Measurements from ENCODE around the gene KCNQ1OT1. TPM values are rescaled to one million over a fixed set of nuclear protein-coding genes. Genes with fewer than 3 reads are reported as not detected.

The KCNQ1OT1 gene
- total RNA-seq, 1 experiment from 2014 or later = 1.3 TPM

DNA sequence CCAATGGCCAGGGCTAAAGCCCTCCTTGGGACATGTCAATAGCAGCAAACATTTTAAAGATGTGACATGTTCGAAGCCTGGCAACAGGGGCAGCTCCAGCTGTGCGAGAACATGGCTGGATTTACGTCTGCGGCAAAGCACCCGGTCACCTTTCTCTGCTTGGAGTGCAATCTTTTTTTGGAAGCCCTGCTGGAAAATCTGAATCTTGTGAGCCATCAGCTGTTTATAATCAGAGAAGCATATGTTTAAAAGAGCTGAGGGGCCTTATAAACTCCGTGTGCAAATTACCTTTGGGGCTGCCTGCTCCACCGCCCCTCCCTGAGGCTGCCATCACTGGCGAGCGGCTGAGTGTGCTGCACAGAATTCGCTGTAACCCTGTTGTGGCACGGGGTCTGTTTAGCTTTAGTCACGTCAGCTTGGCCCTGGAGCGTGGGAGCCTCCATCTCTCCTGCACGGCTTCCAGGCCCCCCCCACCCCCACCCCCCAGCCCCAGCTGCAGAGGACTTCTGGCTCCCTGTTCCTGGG lies 9.0 kb upstream of the KCNQ1OT1 start:
- H3K27me3 Mint-ChIP-seq (ENCODE audit: insufficient read depth, unreplicated experiment) = peaks cover 23% of the 10 kb centered on the region

DNA sequence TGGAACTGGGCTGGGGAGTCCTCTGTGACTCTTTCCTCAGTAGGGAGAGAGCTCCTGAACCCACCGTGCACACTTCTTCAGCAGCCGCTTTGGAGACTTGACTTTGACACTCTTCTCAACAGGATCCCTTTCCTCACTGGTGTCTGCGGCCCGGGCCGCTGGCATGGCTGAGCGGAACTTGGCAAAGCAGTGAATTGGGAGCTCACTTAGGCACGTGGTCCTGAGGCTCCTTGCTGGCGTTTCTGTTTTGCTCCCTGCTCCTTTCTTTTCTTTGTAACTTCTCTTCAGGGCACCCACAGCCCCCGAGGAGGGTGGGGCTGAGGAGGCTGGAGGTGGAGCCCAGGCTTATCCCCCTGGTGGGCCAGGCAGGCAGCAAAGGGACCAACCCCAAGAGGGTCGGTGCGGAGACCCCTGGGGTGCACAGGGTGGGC lies 8.4 kb upstream of the KCNQ1OT1 start:
- BruUV-seq (replicated peaks) = no TSS peak
- TF ChIP-seq, protein P1, sequence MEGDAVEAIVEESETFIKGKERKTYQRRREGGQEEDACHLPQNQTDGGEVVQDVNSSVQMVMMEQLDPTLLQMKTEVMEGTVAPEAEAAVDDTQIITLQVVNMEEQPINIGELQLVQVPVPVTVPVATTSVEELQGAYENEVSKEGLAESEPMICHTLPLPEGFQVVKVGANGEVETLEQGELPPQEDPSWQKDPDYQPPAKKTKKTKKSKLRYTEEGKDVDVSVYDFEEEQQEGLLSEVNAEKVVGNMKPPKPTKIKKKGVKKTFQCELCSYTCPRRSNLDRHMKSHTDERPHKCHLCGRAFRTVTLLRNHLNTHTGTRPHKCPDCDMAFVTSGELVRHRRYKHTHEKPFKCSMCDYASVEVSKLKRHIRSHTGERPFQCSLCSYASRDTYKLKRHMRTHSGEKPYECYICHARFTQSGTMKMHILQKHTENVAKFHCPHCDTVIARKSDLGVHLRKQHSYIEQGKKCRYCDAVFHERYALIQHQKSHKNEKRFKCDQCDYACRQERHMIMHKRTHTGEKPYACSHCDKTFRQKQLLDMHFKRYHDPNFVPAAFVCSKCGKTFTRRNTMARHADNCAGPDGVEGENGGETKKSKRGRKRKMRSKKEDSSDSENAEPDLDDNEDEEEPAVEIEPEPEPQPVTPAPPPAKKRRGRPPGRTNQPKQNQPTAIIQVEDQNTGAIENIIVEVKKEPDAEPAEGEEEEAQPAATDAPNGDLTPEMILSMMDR (IDR thresholded peaks at IDR 0.05; ENCODE audit: unreplicated experiment) = no peak
- intact Hi-C loops (cut with micrococcal nuclease) = no loop called here
- Mint-ChIP-seq H3K4me1 (ENCODE audit: insufficient read depth, unreplicated experiment) (no peaks in the 10 kb centered on the region), H3K27ac (ENCODE audit: low read depth, unreplicated experiment) (no peak overlapping the region), H3K27me3 (ENCODE audit: insufficient read depth, unreplicated experiment) (peaks cover 22% of the 10 kb centered on the region), H3K9me3 (ENCODE audit: unreplicated experiment) (no peaks in the 10 kb centered on the region), H3K36me3 (ENCODE audit: insufficient read depth, unreplicated experiment) (no peaks in the 10 kb centered on the region), H3K4me3 (ENCODE audit: unreplicated experiment) (no peak overlapping the region)
- no peak for DNase-seq (ENCODE audit: unreplicated experiment)
- ChIA-PET POLR2A (no interaction called here), CTCF (no interaction called here)

More for the DNA sequence above, 9.0 kb upstream of the KCNQ1OT1 start:
- Mint-ChIP-seq H3K4me1 (ENCODE audit: insufficient read depth, unreplicated experiment) (no peaks in the 10 kb centered on the region), H3K4me3 (ENCODE audit: unreplicated experiment) (no peak overlapping the region), H3K36me3 (ENCODE audit: insufficient read depth, unreplicated experiment) (no peaks in the 10 kb centered on the region), H3K27ac (ENCODE audit: low read depth, unreplicated experiment) (no peak overlapping the region), H3K9me3 (ENCODE audit: unreplicated experiment) (no peaks in the 10 kb centered on the region)
- DNase-seq (ENCODE audit: unreplicated experiment) = no peak
- intact Hi-C loops (cut with micrococcal nuclease) = no loop called here
- ChIA-PET POLR2A (no interaction called here), CTCF (no interaction called here)
- BruUV-seq (replicated peaks) = no TSS peak
- TF ChIP-seq, protein P1 (IDR thresholded peaks at IDR 0.05; ENCODE audit: unreplicated experiment) = no peak

DNA sequence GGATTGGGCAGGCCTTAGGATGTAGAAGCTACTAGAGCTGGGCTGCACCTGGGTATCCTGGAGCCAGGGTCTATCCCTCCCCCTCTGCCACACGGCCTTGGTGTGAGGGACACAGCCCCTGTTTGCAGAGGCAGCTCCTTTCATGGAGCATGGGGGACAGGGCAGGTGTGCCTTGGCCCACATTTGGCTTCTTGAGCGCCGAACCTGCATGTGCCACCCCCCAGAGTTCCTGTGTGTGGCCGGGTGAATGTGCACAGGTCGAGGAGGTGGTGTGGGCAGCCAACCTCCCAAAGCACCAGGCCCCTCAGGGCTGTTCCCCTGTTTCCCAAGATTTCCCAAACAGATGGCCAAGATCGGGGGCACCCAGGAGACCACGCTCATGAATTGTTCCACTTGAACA lies 7.9 kb upstream of the KCNQ1OT1 start:
- H3K4me1 Mint-ChIP-seq (ENCODE audit: insufficient read depth, unreplicated experiment) = no peaks in the 10 kb centered on the region
- peaks cover 22% of the 10 kb centered on the region for H3K27me3 Mint-ChIP-seq (ENCODE audit: insufficient read depth, unreplicated experiment)
- CTCF ChIA-PET = no interaction called here
- no peak overlapping the region for H3K27ac Mint-ChIP-seq (ENCODE audit: low read depth, unreplicated experiment)
- DNase-seq (ENCODE audit: unreplicated experiment) = no peak
- POLR2A ChIA-PET = interaction anchor here (0.7 kb wide), 1 partner anchor 17 kb away, joined by 4 read pairs; no protein-coding TSS in a partner anchor
- H3K9me3 Mint-ChIP-seq (ENCODE audit: unreplicated experiment) = no peaks in the 10 kb centered on the region
- intact Hi-C loops (cut with micrococcal nuclease) = no loop called here
- no peak overlapping the region for H3K4me3 Mint-ChIP-seq (ENCODE audit: unreplicated experiment)
- no TSS peak for BruUV-seq (replicated peaks)
- no peaks in the 10 kb centered on the region for H3K36me3 Mint-ChIP-seq (ENCODE audit: insufficient read depth, unreplicated experiment)
- TF ChIP-seq, protein P1 (IDR thresholded peaks at IDR 0.05; ENCODE audit: unreplicated experiment) = no peak

DNA sequence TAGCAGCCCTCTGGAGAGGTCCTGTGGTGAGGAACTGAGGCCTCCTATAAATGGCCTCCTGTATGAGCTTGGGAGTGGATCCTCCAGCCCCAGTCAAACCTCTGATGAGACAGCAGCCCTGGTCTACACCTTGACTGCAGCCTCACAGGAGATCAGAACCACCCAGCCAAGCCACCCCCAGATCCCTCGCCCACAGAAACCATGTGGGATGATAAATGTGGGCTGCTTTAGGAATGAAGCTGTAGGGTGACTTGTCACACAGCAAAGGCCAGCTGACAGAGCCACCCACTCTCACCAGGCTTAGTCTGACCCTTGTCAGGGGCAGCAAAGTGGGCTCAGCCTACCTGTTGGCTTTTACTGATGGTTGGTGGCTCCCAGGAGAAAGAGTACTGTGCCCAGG lies 6.5 kb upstream of the KCNQ1OT1 start:
- H3K4me3 Mint-ChIP-seq (ENCODE audit: unreplicated experiment) = no peak overlapping the region
- DNase-seq (ENCODE audit: unreplicated experiment) = no peak
- peaks cover 16% of the 10 kb centered on the region for H3K27me3 Mint-ChIP-seq (ENCODE audit: insufficient read depth, unreplicated experiment)
- TF ChIP-seq, protein P1 (IDR thresholded peaks at IDR 0.05; ENCODE audit: unreplicated experiment) = no peak
- H3K4me1 Mint-ChIP-seq (ENCODE audit: insufficient read depth, unreplicated experiment) = no peaks in the 10 kb centered on the region
- H3K27ac Mint-ChIP-seq (ENCODE audit: low read depth, unreplicated experiment) = no peak overlapping the region
- no peaks in the 10 kb centered on the region for H3K9me3 Mint-ChIP-seq (ENCODE audit: unreplicated experiment)
- H3K36me3 Mint-ChIP-seq (ENCODE audit: insufficient read depth, unreplicated experiment) = no peaks in the 10 kb centered on the region
- ChIA-PET POLR2A (no interaction called here), CTCF (interaction anchor here (0.6 kb wide), 2 partner anchors 22 to 172 kb away, joined by 3 read pairs; no protein-coding TSS in a partner anchor)
- intact Hi-C loops (cut with micrococcal nuclease) = no loop called here
- BruUV-seq (replicated peaks) = no TSS peak
